ENCODE data around the gene PIK3CA. TPM values are rescaled to one million over a fixed set of nuclear protein-coding genes. Genes with fewer than 3 reads are reported as not detected.
"Not testable (repeated sequence)": the region's sequence is repeated elsewhere in the genome, so short reads cannot be mapped to it uniquely, and the experiment has no call there.

Gene PIK3CA
- total RNA-seq, 1 experiment from 2014 or later, result 13.4 TPM

GRCh38 chr3:179259959-179260756, 112.0 kb downstream of the PIK3CA start:
- not testable (repeated sequence) for DNase-seq (ENCODE audit: extremely low read depth, low read depth)

GRCh38 chr3:179260949-179261765, 113.0 kb downstream of the PIK3CA start:
- DNase-seq (ENCODE audit: extremely low read depth, low read depth), result peak; percentile 51

- DNase-seq (ENCODE audit: extremely low read depth, low read depth), result no peak
Observed at GRCh38 chr3:179263134-179263533, 115.0 kb downstream of the PIK3CA start.

GRCh38 chr3:179264449-179264848, 116.3 kb downstream of the PIK3CA start:
- DNase-seq (ENCODE audit: extremely low read depth, low read depth), result no peak

GRCh38 chr3:179265092-179265491, 116.9 kb downstream of the PIK3CA start:
- no peak for DNase-seq (ENCODE audit: extremely low read depth, low read depth)

GRCh38 chr3:179265875-179266274, 117.7 kb downstream of the PIK3CA start:
- no peak for DNase-seq (ENCODE audit: extremely low read depth, low read depth)

- DNase-seq (ENCODE audit: extremely low read depth, low read depth), result no peak
Observed at GRCh38 chr3:179266701-179267211, 118.6 kb downstream of the PIK3CA start.

GRCh38 chr3:179268400-179269051, 120.4 kb downstream of the PIK3CA start:
- DNase-seq (ENCODE audit: extremely low read depth, low read depth), result no peak

- no peak for DNase-seq (ENCODE audit: extremely low read depth, low read depth)
Observed at GRCh38 chr3:179269152-179269707, 121.1 kb downstream of the PIK3CA start.

GRCh38 chr3:179272385-179272784, 124.2 kb downstream of the PIK3CA start:
- DNase-seq (ENCODE audit: extremely low read depth, low read depth), result no peak

GRCh38 chr3:179274434-179274833, 126.3 kb downstream of the PIK3CA start:
- not testable (repeated sequence) for DNase-seq (ENCODE audit: extremely low read depth, low read depth)

GRCh38 chr3:179276001-179276400, 127.8 kb downstream of the PIK3CA start:
- DNase-seq (ENCODE audit: extremely low read depth, low read depth), result no peak

GRCh38 chr3:179276743-179277142, 128.6 kb downstream of the PIK3CA start:
- DNase-seq (ENCODE audit: extremely low read depth, low read depth), result no peak

GRCh38 chr3:179278151-179278550, 130.0 kb downstream of the PIK3CA start:
- DNase-seq (ENCODE audit: extremely low read depth, low read depth), result no peak

- DNase-seq (ENCODE audit: extremely low read depth, low read depth), result no peak
Observed at GRCh38 chr3:179278932-179279693, 131.0 kb downstream of the PIK3CA start.

GRCh38 chr3:179279837-179280236, 131.7 kb downstream of the PIK3CA start:
- no peak for DNase-seq (ENCODE audit: extremely low read depth, low read depth)

- DNase-seq (ENCODE audit: extremely low read depth, low read depth), result no peak
Observed at GRCh38 chr3:179281825-179282224, 133.7 kb downstream of the PIK3CA start.

GRCh38 chr3:179286331-179286730, 138.2 kb downstream of the PIK3CA start:
- no peak for DNase-seq (ENCODE audit: extremely low read depth, low read depth)

- no peak for DNase-seq (ENCODE audit: extremely low read depth, low read depth)
Observed at GRCh38 chr3:179288845-179289244, 140.7 kb downstream of the PIK3CA start.

- DNase-seq (ENCODE audit: extremely low read depth, low read depth), result no peak
Observed at GRCh38 chr3:179289295-179289694, 141.1 kb downstream of the PIK3CA start.
